Measurements from ENCODE around the gene TMC6.
A peak's percentile ranks its signal among the peaks of the same experiment; 100 is the strongest.
"Not testable (repeated sequence)": the region's sequence is repeated elsewhere in the genome, so short reads cannot be mapped to it uniquely, and the experiment has no call there.

Gene TMC6

GRCh38 chr17:78124081-78124835 lies 4.3 kb downstream of the TMC6 start:
- no peak for DNase-seq (ENCODE audit: low read depth)

DNA sequence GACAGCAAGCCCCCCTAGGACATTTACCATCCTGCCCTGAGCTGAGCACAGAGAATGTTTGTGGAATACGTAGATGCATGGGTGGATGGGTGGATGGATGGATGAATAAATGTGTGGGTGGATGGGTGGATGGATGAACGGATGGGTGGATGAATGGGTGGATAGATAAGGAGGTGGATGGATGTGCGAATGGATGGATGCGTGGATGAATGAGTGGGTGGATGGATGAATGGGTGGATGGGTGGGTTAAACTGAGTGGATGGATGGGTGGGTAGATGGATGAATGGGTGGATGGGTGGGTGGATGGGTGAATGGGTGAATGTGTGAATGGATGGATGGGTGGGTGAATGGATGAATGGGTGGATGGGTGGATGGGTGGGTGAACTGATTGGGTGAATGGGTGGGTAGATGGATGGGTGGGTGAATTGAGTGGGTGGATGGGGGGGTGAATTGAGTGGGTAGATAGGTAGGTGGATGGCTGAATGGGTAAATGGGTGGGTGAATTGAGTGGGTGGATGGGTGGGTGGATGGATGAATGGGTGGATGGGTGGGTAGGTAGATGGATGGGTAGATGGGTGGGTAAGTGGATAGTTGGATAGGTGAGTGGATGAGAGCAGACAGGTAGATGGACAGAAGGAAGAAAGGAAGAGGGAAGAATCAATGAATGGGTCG lies 5.2 kb downstream of the TMC6 start:
- DNase-seq (ENCODE audit: low read depth) = no peak

DNA sequence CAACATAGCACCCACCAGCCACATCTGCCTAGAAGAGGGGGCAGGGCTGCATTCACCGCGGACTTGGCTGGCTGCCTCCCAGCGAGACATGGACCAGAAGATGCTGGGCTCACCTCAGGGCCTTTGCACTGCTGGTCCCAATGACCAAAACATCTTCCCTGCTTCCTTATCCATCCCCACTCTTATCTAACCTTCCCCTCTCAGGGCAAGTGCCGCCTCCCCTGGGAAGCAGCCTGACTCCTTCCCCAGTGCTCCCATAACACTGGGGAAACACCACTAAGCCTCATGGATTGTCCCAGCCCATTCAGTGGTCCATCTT lies 5.7 kb downstream of the TMC6 start:
- DNase-seq (ENCODE audit: low read depth) = no peak

DNA sequence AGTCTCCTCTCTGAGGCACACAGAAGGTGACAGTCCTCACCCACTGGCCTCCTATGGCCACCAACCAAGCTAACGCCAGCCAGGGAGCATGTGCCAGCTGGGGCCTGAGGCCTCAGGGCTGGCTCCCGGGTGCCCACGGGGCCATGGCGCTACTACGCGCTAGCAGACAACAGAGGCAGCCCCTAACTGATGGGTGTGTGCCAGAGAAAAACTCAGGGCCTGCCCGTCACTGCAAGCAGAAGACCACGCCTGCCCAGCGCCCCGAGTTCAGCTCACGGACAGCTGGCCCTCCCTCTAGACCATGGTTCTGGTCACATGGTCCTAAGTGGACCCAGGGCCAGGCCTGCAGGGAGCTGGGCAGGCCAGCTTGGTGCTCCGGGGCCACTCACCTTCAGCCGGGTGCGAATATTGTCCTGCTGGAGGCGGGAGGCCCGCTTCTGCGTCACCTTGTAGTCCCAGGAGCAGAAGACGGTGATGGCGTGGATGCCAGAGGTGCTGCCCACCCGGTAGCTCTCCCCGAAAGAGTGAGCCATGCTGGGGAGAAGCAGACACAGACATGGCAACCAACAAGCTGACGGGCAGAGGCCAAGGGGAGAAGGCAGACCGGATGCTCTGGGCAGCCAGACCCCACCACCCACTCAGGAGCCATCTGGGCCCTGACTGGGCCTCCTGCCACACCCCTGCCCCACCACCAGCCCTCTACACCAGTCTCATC lies 6.2 kb downstream of the TMC6 start:
- DNase-seq (ENCODE audit: low read depth) = no peak

DNA sequence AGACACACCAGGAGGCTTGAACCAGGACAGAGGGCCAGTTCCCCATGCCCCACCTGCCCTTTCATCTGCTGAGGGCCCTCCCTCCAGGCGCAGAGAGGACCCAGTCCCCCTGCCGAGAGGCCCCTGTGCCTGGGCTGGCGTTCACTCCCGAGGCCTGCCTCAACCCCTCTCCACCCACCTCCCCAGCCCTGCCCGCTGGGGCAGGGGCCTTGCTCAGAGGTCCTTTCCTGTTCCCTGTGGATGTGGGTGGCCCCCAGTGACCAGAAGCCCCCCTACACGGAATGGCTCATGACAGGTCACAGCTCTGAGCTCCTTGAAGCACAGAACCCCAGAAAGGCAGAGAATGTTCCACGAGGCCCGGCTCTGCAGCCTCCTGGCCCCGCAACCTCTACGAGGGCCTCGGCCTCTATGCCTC lies 6.7 kb downstream of the TMC6 start:
- no peak for DNase-seq (ENCODE audit: low read depth)

GRCh38 chr17:78120971-78121800 lies 7.4 kb downstream of the TMC6 start:
- DNase-seq (ENCODE audit: low read depth) = no peak

DNA sequence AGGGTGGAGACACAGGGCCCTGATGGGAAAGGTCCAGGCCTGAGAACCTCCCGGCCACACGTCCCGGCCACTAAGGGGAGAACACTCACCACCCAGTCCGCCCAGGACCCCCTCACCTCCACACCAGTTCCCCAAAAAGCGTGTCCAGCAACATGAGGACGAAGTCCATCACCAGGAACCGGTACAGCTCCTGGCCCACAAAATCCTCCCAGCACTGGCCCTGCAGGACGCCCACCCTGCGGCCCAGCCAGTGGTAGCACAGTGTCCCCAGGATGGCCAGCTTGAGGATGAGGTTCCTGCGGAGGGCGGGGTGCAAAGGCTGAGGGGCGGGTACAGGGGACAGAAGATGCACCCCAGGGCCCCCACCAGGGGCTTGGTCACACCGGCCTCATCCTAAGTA lies 8.0 kb downstream of the TMC6 start:
- no peak for DNase-seq (ENCODE audit: low read depth)

DNA sequence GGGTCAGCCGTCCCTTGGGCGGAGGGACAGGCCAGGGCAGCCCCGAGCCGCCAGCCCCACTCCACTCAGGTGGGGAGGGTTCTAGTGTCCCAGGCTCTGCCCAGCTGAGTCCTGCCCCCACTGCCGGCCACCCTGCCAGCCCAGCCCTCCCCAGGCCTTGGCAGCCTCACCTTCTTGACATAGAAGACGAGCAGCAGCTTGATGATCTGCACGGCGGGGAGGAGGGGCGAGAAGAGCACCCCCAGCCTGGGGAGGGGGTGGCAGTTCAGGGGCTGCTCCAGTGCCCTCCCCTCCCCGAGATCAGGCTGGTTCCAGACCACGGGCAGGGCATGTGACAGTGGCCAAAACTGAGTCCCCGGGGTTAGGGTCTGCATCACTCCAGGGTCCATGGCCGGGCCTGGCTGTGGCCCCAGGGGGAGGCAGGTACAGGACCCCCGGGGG lies 9.7 kb downstream of the TMC6 start:
- no peak for DNase-seq (ENCODE audit: low read depth)

- DNase-seq (ENCODE audit: low read depth) = peak; percentile 18
Observed at GRCh38 chr17:78117027-78117981, 11.3 kb downstream of the TMC6 start.

DNA sequence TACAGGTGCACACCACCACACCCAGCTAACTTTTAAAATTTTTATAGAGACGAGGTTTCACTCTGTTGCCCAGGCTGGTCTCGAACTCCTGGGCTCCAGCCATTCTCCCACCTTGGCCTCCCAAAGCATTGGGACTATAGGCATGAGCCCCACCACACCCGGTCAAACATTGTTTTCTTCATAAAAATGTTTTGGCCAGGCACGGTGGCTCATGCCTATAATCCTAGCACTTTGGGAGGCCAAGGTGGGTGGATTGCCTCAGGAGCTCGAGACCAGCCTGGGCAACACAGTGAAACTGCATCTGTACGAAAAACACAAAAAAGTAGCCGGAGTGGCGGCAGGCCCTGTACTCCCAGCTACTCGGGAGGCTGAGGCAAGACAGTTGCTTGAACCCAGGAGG lies 12.1 kb downstream of the TMC6 start:
- no peak for DNase-seq (ENCODE audit: low read depth)

DNA sequence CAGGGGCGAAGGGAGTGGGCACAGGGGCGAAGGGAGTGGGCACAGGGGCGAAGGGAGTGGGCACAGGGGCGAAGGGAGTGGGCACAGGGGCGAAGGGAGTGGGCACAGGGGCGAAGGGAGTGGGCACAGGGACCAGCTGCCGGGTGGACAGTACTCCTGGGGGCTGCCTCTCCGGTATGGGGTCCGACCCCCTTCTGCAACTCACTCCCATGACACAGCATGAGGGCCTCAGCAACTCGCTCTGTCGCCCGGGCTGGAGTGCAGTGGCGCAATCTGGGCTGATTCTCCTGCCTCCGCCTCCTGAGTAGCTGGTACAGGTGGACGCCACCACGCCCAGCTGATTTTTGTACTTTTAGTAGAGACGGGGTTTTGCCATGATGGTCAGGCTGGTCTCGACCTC lies 12.8 kb downstream of the TMC6 start:
- DNase-seq (ENCODE audit: low read depth) = not testable (repeated sequence)

GRCh38 chr17:78114831-78115723 lies 13.5 kb downstream of the TMC6 start:
- peak; percentile 36 for DNase-seq (ENCODE audit: low read depth)

GRCh38 chr17:78113804-78114785 lies 14.5 kb downstream of the TMC6 start:
- no peak for DNase-seq (ENCODE audit: low read depth)

GRCh38 chr17:78112518-78113471 lies 15.8 kb downstream of the TMC6 start:
- peak; percentile 17 for DNase-seq (ENCODE audit: low read depth)

GRCh38 chr17:78111727-78112517 lies 16.6 kb downstream of the TMC6 start:
- DNase-seq (ENCODE audit: low read depth) = no peak

DNA sequence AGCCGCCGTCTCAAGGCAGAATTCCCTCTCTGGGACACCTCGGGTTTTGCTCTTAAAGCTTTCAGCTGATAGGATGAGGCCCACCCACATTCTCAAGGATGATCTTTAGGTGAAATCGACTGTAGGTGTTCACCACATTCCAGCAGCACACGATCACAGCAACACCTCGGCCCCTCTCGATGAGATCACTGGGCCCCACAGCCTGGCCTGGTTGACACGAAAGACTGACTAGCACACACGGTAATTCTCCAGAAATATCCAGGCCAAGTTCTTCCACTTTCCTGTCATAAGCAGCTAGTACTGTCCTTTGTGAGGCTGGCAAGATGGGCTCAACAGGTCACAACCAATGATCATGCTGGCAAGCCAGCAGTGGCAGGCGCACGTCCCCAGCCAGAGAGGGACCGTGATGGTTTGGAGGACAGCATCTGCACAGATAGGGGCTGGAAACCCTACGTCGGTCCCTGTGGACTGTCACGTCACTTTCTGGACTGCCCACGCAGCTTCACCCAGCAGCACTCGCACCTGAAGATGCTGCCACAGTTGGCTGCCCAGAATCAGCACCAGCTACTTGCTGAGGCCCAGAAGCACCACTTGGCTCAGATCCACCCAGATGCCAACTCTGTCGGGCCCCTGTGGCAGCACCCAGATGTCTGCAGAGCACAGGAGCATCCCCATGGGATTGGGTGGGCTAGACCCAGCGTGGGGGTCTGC lies 17.4 kb downstream of the TMC6 start:
- no peak for DNase-seq (ENCODE audit: low read depth)
